Sigmoid colon (tissue), 4 donors: ENCODE data around the gene NCKAP5.

Experiments used
- EP300 ChIP-seq, 4 donors: sonication (generic); formaldehyde crosslinking; IDR thresholded peaks; one replicate each; pipeline ENCODE4 v1.6.1; 2017; ENCODE audit warnings: antibody characterized with exemption in 4 of 4
- POLR2AphosphoS5 ChIP-seq, 4 donors: sonication (generic); formaldehyde crosslinking; IDR thresholded peaks; one replicate each; pipeline ENCODE4 v1.6.1; 2017; ENCODE audit warnings: antibody characterized with exemption in 4 of 4
- TF ChIP-seq, protein P1 (sequence below), 4 experiments: fragments of 450-650 bp in 3 of 4; fragments of 200-600 bp in 1 of 4; IDR thresholded peaks; one replicate each; pipeline ENCODE4 v1.5.1; 2016 to 2019; ENCODE audit warnings: antibody characterized with exemption in 4 of 4, mild to moderate bottlenecking in 3 of 4, moderate library complexity in 2 of 4

DNA sequence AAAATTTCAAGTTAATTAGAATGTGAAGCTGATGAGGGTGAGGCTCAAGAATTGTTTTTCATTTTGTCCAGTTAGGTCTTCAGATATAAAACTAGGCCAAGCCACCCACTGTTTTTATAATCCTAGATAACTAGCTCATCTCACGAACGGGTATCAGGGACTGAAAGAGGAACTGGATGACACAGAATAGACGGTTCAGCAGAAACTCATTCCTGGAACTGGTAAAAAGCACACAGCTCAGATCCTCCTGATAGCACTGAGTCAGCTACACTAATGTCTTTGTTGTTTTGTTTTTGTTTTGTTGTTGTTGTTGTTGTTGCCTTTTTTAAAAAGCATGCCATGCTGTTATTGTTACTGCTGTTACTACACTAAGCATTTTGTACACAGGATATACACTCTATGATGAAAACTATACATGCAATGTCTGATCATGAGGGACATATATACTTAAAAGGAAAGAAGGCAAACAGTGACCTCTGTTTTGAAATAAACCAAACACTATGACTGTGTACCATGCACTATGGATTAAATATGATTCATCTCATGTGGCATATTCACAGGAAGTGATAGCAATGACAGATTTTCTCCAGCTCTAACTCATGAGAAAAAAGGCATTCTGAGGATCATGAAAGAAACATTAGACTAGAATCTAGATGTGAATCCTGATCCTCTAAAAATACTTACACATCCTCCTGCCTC is 437.6 kb downstream of the NCKAP5 start:
- TF ChIP-seq POLR2AphosphoS5 (IDR thresholded peaks at IDR 0.05) (no peak), EP300 (IDR thresholded peaks at IDR 0.05) (no peak)
- TF ChIP-seq, protein P1, sequence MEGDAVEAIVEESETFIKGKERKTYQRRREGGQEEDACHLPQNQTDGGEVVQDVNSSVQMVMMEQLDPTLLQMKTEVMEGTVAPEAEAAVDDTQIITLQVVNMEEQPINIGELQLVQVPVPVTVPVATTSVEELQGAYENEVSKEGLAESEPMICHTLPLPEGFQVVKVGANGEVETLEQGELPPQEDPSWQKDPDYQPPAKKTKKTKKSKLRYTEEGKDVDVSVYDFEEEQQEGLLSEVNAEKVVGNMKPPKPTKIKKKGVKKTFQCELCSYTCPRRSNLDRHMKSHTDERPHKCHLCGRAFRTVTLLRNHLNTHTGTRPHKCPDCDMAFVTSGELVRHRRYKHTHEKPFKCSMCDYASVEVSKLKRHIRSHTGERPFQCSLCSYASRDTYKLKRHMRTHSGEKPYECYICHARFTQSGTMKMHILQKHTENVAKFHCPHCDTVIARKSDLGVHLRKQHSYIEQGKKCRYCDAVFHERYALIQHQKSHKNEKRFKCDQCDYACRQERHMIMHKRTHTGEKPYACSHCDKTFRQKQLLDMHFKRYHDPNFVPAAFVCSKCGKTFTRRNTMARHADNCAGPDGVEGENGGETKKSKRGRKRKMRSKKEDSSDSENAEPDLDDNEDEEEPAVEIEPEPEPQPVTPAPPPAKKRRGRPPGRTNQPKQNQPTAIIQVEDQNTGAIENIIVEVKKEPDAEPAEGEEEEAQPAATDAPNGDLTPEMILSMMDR (IDR thresholded peaks at IDR 0.05), result no peak
